A673 (cell line): ENCODE measurements around the gene HSDL2. TPM values are rescaled to one million over a fixed set of nuclear protein-coding genes. Genes with fewer than 3 reads are reported as not detected.

Experiments
- BruUV-seq: library from RNA; stranded (reverse); fragments of 400-500 nt; replicated peaks from 2 replicates; lab custom pipeline; 2021; lab: Mats Ljungman, UMichigan
- CTCF ChIA-PET: fragments of 300-600 bp; sonication (Branson Sonifier 250); formaldehyde crosslinking; loops from one replicate; lab custom pipeline; 2022; ENCODE audit warnings: antibody characterized with exemption; lab: Charles Lee
- POLR2A ChIA-PET: fragments of 300-600 bp; sonication (Branson Sonifier 250); formaldehyde crosslinking; loops from one replicate; lab custom pipeline; 2022; ENCODE audit warnings: antibody characterized with exemption; ENCODE audit not compliant: low non-redundant PET; lab: Charles Lee
- DNase-seq: peaks from one replicate; pipeline ENCODE4 v3.0.0-alpha.2; 2015; ENCODE audit warnings: low spot score
- H3K27ac ChIP-seq: fragments of 200-600 bp; sonication (generic); 2 replicates; pipeline ENCODE4 v1.5.1; 2016; ENCODE audit warnings: mixed run types, low read depth, mild to moderate bottlenecking, mixed read lengths, antibody characterized with exemption, low read length; ENCODE audit not compliant: poor library complexity, severe bottlenecking
- H3K27me3 ChIP-seq: fragments of 200-600 bp; sonication (generic); replicated peaks from 2 replicates; pipeline ENCODE4 v1.6.1; 2017; ENCODE audit warnings: mixed run types, low read depth, mild to moderate bottlenecking, mixed read lengths, antibody characterized with exemption, low read length; ENCODE audit not compliant: insufficient read depth, poor library complexity
- H3K36me3 ChIP-seq: fragments of 200-600 bp; sonication (generic); 2 replicates; pipeline ENCODE4 v1.6.1; 2016; ENCODE audit warnings: mixed run types, mild to moderate bottlenecking, mixed read lengths, antibody characterized with exemption, low read length; ENCODE audit not compliant: insufficient read depth, poor library complexity, severe bottlenecking
- H3K4me1 ChIP-seq: fragments of 200-600 bp; sonication (generic); 2 replicates; pipeline ENCODE4 v1.6.1; 2017; ENCODE audit warnings: mixed run types, mild to moderate bottlenecking, mixed read lengths, antibody characterized with exemption, low read length; ENCODE audit not compliant: insufficient read depth, poor library complexity, severe bottlenecking
- H3K4me3 ChIP-seq: fragments of 200-600 bp; sonication (generic); 2 replicates; pipeline ENCODE4 v1.5.1; 2016; ENCODE audit warnings: low read depth, mixed run types, mild to moderate bottlenecking, mixed read lengths, low read length; ENCODE audit not compliant: poor library complexity, severe bottlenecking
- H3K9me3 ChIP-seq: fragments of 200-600 bp; sonication (generic); 2 replicates; pipeline ENCODE4 v1.6.1; 2016; ENCODE audit warnings: mixed run types, low read depth, mild to moderate bottlenecking, mixed read lengths, antibody characterized with exemption, low read length; ENCODE audit not compliant: poor library complexity, severe bottlenecking
- EZH2 ChIP-seq: fragments of 200-600 bp; sonication (generic); IDR thresholded peaks from 2 replicates; pipeline ENCODE4 v1.6.1; 2017; ENCODE audit warnings: borderline replicate concordance, low read depth, mild to moderate bottlenecking, mixed read lengths, antibody characterized with exemption, low read length; ENCODE audit not compliant: poor library complexity, severe bottlenecking
- intact Hi-C: fragments of 100-400 bp; cut with micrococcal nuclease; formaldehyde crosslinking; loops from one replicate; pipeline ENCODE4 v1.10.0; 2022; ENCODE audit not compliant: unreplicated experiment
- total RNA-seq: library from RNA; stranded (reverse); gene quantifications from 2 replicates; pipeline ENCODE4 v1.2.3, GENCODE V29; 2021
- TF ChIP-seq, protein P1 (sequence below): fragments of 300-800, 200-600 bp; sonication (generic); conservative IDR thresholded peaks from 2 replicates; pipeline ENCODE4 v1.5.1; 2017; ENCODE audit warnings: low read depth, mild to moderate bottlenecking, antibody characterized with exemption, low read length, moderate library complexity, mixed read lengths

The HSDL2 gene
- total RNA-seq, 1 experiment from 2014 or later: 28.2 TPM

DNA sequence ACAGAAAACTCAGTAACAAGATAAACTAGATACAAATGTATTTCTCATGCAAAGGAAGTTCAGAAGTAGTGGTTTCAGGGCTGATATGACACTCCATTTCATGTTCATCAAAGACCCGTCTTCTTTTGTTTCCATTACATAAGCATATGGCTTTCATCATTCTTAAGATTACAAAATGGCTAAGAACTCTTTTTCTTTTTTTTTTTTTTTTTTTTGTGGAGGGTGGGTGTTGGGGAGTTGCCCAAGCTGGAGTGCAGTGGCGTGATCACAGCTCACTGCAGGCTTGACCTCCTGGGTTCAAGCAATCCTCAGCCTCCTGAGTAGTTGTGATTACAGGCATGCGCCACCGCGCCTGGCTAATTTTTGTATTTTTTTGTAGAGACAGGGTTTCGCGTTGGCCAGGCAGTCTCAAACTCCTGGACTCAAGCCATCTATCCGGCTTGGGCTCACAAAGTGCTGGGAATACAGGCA lies 24.4 kb upstream of the HSDL2 start:
- no peak for TF ChIP-seq EZH2
- TF ChIP-seq, protein P1, sequence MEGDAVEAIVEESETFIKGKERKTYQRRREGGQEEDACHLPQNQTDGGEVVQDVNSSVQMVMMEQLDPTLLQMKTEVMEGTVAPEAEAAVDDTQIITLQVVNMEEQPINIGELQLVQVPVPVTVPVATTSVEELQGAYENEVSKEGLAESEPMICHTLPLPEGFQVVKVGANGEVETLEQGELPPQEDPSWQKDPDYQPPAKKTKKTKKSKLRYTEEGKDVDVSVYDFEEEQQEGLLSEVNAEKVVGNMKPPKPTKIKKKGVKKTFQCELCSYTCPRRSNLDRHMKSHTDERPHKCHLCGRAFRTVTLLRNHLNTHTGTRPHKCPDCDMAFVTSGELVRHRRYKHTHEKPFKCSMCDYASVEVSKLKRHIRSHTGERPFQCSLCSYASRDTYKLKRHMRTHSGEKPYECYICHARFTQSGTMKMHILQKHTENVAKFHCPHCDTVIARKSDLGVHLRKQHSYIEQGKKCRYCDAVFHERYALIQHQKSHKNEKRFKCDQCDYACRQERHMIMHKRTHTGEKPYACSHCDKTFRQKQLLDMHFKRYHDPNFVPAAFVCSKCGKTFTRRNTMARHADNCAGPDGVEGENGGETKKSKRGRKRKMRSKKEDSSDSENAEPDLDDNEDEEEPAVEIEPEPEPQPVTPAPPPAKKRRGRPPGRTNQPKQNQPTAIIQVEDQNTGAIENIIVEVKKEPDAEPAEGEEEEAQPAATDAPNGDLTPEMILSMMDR: no peak
- ChIA-PET CTCF (no interaction called here), POLR2A (no interaction called here)
- intact Hi-C loops: no loop called here
- no peak for DNase-seq
- no TSS peak for BruUV-seq
- Histone ChIP-seq H3K27me3 (no peaks in the 10 kb centered on the region), H3K4me1 (peaks cover 17% of the 10 kb centered on the region), H3K27ac (no peak overlapping the region), H3K4me3 (no peak overlapping the region), H3K36me3 (no peaks in the 10 kb centered on the region), H3K9me3 (no peaks in the 10 kb centered on the region)

DNA sequence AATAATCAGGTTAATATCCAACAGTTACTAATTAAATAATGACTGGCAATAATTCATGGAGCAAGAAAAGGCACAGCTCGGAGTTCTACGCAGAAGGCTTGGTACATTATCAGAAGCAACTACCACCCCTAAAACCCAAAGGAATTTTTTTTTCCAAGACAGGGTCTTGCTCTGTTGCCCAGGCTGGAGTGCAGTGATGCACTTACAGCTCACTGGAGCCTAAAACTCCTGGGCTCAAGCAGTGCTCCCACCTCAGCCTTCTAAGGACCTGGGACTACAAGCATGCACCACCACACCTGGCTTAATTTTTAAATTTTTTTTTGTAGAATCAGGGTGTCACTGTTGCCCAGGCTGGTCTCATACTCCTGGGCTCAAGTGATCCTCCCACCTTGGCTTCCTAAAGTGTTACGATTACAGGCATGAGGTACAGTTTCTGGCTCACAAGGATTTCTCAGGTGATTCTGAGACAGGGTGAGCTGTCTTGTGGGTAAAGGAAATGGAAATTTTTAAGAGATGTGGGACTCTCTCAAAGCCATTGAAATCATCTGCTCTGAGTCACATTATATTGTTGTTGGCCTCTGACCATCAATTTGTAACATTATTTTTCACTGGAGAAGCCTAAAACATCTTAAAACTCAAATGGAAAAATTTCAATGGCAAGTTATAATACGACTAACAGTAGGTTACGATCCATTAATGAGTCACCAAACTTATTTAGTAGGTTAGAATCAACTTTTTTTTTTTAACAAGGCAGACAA lies 19.7 kb upstream of the HSDL2 start:
- Histone ChIP-seq H3K4me1 (peaks cover 5% of the 10 kb centered on the region), H3K9me3 (no peaks in the 10 kb centered on the region), H3K4me3 (no peak overlapping the region), H3K27ac (no peak overlapping the region), H3K27me3 (no peaks in the 10 kb centered on the region), H3K36me3 (no peaks in the 10 kb centered on the region)
- no peak for DNase-seq
- ChIA-PET POLR2A (no interaction called here), CTCF (interaction anchor here (1.0 to 1.5 kb wide), 4 partner anchors 20 to 272 kb away, joined by 3 read pairs; partner anchors contain the start of gene HSDL2)
- TF ChIP-seq EZH2: no peak
- TF ChIP-seq, protein P1: no peak
- intact Hi-C loops: loop anchor here (2.0 to 10.0 kb wide), 3 partner anchors 263 to 598 kb away; no protein-coding TSS in a partner anchor
- BruUV-seq: no TSS peak

DNA sequence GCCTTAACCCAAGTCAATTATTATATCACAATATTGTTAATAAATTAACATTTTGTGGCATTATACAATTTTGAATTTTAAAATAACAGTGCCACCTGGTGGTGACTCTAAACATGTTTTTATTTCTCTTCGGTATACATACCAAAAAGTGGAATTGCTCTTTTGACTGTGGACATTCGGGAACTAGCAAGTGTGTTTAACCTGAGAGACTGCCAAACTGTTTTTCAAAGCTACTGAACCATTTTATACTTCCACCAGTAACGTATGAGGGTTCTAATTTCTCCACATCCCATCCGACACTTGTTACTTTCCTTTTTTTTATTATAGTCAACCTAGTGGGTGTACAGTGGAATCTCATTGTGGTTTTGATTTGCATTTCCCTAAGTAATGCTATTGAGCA lies 18.3 kb upstream of the HSDL2 start:
- POLR2A ChIA-PET: no interaction called here
- Histone ChIP-seq H3K4me1 (no peaks in the 10 kb centered on the region), H3K4me3 (no peak overlapping the region), H3K9me3 (no peaks in the 10 kb centered on the region), H3K27me3 (no peaks in the 10 kb centered on the region), H3K27ac (no peak overlapping the region), H3K36me3 (no peaks in the 10 kb centered on the region)
- intact Hi-C loops: loop anchor here (2.0 to 10.0 kb wide), 3 partner anchors 265 to 599 kb away; no protein-coding TSS in a partner anchor
- CTCF ChIA-PET: interaction anchor here (1.3 to 1.5 kb wide), 2 partner anchors 18 to 264 kb away, joined by 3 read pairs; partner anchors contain the start of gene HSDL2
- TF ChIP-seq, protein P1: peak; percentile 65
- no peak for TF ChIP-seq EZH2
- BruUV-seq: no TSS peak
- peak; percentile 70 for DNase-seq
